Kidney epithelial cell (primary cell): ENCODE measurements around the gene GORASP1. TPM values are rescaled to one million over a fixed set of nuclear protein-coding genes. Genes with fewer than 3 reads are reported as not detected.
A peak's percentile ranks its signal among the peaks of the same experiment; 100 is the strongest.
"Not testable (repeated sequence)": the region's sequence is repeated elsewhere in the genome, so short reads cannot be mapped to it uniquely, and the experiment has no call there.

Experiments
- DNase-seq: peaks from one replicate; pipeline ENCODE4 v3.0.0-alpha.2; 2010; ENCODE audit warnings: low read depth
- H3K27me3 ChIP-seq: 2 replicates; pipeline ENCODE4 v1.6.0; 2011; ENCODE audit warnings: low read length; ENCODE audit not compliant: control insufficient read depth, insufficient read depth
- H3K36me3 ChIP-seq: 2 replicates; pipeline ENCODE4 v1.5.1; 2011; ENCODE audit warnings: low read length; ENCODE audit not compliant: control insufficient read depth, insufficient read depth
- H3K4me3 ChIP-seq: 2 replicates; pipeline ENCODE4 v1.5.1; 2011; ENCODE audit warnings: low read depth, mild to moderate bottlenecking, control low read depth, low read length
- total RNA-seq: library from RNA; depleted of rRNA; stranded (reverse); fragments of >200 nt; gene quantifications from 2 replicates; pipeline ENCODE4 v1.2.3, GENCODE V29; 2015
- TF ChIP-seq, protein P1 (sequence below): IDR thresholded peaks from 2 replicates; pipeline ENCODE4 v1.5.1; 2011; ENCODE audit warnings: mild to moderate bottlenecking, moderate library complexity, low read length, control low read depth, inconsistent platforms; ENCODE audit not compliant: insufficient read depth, poor library complexity, severe bottlenecking

The GORASP1 gene
- total RNA-seq, 1 donor from 2014 or later = 34.8 TPM

DNA sequence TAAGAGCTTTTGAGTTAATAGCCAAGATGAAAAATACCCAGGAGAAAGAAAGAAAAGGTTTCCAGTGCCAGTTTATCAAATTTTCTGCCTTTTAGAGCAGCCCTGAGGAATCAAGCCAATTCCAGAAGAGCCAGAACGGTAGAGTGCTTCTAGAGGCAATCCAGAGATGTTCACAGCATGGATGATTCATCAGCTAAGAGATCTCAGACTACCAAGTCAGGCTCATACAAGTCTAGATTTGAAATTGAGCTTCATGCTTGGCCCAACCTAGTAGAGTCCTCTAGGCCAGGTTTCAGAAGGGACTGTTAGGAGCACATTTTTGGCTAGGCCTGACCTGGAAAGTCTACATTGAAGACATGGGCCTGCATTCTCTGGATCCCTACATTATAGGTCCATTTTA lies 40.1 kb downstream of the GORASP1 start:
- TF ChIP-seq, protein P1, sequence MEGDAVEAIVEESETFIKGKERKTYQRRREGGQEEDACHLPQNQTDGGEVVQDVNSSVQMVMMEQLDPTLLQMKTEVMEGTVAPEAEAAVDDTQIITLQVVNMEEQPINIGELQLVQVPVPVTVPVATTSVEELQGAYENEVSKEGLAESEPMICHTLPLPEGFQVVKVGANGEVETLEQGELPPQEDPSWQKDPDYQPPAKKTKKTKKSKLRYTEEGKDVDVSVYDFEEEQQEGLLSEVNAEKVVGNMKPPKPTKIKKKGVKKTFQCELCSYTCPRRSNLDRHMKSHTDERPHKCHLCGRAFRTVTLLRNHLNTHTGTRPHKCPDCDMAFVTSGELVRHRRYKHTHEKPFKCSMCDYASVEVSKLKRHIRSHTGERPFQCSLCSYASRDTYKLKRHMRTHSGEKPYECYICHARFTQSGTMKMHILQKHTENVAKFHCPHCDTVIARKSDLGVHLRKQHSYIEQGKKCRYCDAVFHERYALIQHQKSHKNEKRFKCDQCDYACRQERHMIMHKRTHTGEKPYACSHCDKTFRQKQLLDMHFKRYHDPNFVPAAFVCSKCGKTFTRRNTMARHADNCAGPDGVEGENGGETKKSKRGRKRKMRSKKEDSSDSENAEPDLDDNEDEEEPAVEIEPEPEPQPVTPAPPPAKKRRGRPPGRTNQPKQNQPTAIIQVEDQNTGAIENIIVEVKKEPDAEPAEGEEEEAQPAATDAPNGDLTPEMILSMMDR = no peak
- Histone ChIP-seq H3K36me3 (no peaks in the 10 kb centered on the region), H3K27me3 (no peaks in the 10 kb centered on the region), H3K4me3 (no peak overlapping the region)
- DNase-seq = no peak

DNA sequence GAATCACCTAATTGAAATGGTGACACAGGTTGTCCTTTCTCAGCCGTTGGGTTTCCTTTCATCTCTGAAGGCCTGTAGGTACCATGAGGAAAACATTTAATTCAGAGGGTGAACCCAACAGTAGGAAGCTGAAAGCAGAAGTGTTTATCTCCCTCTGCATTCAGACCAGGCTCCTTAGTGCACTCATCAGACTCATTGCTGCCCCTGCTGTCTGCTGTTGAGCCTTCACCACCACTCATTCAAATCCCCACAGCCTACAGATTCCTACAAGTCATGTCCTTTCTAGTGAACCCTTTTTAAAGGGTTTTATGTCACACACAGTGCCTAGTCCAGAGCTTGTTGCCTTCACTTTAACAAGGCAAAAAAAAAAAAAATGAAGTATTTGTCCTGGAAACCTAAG lies 42.2 kb downstream of the GORASP1 start:
- DNase-seq = peak; percentile 32
- H3K36me3 ChIP-seq = no peaks in the 10 kb centered on the region
- H3K27me3 ChIP-seq = no peaks in the 10 kb centered on the region
- TF ChIP-seq, protein P1 = peak; percentile 65
- H3K4me3 ChIP-seq = no peak overlapping the region

DNA sequence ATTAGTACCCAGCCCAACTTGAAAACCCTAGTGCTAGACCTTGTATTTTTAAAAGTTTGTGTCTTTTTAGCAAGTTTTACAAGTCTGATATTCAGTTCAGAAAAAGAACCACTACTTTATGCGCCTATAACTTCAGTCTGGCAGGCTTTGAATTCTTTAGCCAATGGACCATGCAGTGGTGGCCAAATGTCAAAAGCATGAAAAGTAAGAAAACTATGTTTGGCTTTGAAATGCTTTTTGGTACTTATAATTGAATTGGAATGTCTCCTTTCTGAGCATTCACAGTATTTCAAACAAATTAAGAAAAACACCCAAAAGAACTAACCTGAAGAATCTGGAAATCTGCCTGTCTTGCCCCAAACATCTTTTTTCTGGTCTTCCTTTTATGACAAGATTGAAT lies 42.8 kb downstream of the GORASP1 start:
- DNase-seq = peak; percentile 45
- Histone ChIP-seq H3K27me3 (no peaks in the 10 kb centered on the region), H3K4me3 (no peak overlapping the region), H3K36me3 (no peaks in the 10 kb centered on the region)
- TF ChIP-seq, protein P1 = no peak

DNA sequence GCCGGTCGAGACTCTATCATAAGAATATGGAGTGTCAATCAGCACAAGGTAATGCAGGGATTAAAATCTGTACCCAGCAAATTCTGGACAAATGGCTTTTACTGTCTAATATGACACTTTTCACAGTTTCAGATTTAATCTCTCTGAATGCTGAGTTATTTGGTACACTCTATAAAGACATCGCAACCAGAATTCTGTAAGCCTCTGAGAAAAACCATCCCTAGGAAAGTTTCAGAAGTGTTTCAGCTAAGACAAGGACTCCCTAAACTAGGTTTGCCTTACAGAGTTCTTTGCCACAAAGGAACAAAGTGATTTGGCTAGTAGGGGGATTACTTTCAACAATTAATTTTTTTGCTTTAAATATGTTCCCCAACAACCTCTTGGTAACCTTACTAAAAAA lies 44.3 kb downstream of the GORASP1 start:
- no peaks in the 10 kb centered on the region for H3K36me3 ChIP-seq
- TF ChIP-seq, protein P1 = no peak
- DNase-seq = no peak
- H3K4me3 ChIP-seq = no peak overlapping the region
- H3K27me3 ChIP-seq = no peaks in the 10 kb centered on the region

DNA sequence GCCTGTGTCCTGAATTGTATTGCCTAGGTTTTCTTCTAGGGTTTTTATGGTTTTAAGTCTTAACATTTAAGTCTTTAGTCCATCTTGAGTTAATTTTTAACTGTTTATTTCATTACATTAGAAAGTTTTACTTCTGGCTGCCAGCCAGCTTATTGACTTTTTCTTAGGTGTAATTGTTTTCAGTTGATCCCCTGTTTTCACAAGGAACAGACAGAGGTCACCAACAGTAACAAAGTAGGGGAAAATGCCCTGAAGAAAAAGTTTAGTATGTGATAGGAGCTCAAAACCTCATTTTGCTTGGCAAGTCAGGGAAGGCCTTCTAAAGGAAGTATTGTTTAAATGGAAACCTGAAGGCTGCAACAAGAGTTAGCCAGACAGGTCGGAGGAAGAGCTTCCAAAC lies 45.2 kb downstream of the GORASP1 start:
- no peaks in the 10 kb centered on the region for H3K27me3 ChIP-seq
- DNase-seq = no peak
- TF ChIP-seq, protein P1 = no peak
- H3K4me3 ChIP-seq = no peak overlapping the region
- no peaks in the 10 kb centered on the region for H3K36me3 ChIP-seq

DNA sequence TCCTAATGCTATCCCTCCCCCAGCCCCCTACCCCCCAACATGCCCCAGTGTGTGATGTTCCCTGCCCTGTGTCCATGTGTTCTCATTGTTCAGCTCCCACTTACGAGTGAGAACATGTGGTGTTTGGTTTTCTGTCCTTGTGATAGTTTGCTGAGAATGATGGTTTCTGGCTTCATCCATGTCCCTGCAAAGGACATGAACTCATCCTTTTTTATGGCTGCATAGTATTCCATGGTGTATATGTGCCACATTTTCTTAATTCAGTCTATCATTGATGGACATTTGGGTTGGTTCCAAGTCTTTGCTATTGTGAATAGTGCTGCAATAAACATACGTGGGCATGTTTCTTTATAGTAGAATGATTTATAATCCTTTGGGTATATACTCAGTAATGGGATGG lies 46.2 kb downstream of the GORASP1 start:
- H3K4me3 ChIP-seq, DNase-seq, H3K27me3 ChIP-seq, H3K36me3 ChIP-seq: not testable (repeated sequence)

DNA sequence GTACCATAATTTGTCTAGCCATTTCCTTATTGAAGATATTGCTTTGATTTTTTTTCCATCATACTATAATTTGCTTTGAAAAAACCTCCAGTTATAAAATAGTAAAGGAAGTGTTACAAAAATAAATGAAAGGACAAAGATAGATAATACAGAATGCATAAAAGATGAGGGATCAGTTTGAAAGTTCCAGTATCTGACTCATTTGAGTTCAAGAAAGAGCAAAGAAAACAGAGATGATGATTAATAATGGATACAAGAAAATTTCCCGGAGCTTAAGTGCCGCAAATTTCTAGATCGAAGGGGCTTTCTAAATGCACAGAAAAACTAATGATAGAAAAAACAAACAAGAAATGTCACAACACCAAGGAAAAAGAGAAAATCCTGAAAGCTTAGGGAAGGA lies 51.3 kb downstream of the GORASP1 start:
- no peak for DNase-seq
- TF ChIP-seq, protein P1 = no peak
- Histone ChIP-seq H3K4me3 (no peak overlapping the region), H3K27me3 (no peaks in the 10 kb centered on the region), H3K36me3 (no peaks in the 10 kb centered on the region)
